GM23248 (cell line): ENCODE measurements around the gene SEMA4C. TPM values are rescaled to one million over a fixed set of nuclear protein-coding genes. Genes with fewer than 3 reads are reported as not detected.
A peak's percentile ranks its signal among the peaks of the same experiment; 100 is the strongest.

Experiments used
- DNase-seq: peaks from one replicate; pipeline ENCODE4 v3.0.0-alpha.2; 2015
- H2AFZ ChIP-seq: fragments of 200-600 bp; sonication (generic); 2 replicates; pipeline ENCODE4 v1.6.1; 2016; ENCODE audit warnings: antibody characterized with exemption
- H3F3A ChIP-seq: fragments of 200-600 bp; sonication (generic); 2 replicates; pipeline ENCODE4 v1.6.1; 2016; ENCODE audit warnings: mild to moderate bottlenecking, antibody characterized with exemption, mixed run types; ENCODE audit not compliant: insufficient read depth
- H3K27ac ChIP-seq: fragments of 200-600 bp; sonication (generic); 2 replicates; pipeline ENCODE4 v1.5.1; 2016; ENCODE audit warnings: mild to moderate bottlenecking
- H3K27me3 ChIP-seq: fragments of 200-600 bp; sonication (generic); replicated peaks from 2 replicates; pipeline ENCODE4 v1.6.1; 2016; ENCODE audit warnings: mild to moderate bottlenecking; ENCODE audit not compliant: insufficient read depth
- H3K36me3 ChIP-seq: fragments of 200-600 bp; sonication (generic); 2 replicates; pipeline ENCODE4 v1.6.1; 2016; ENCODE audit warnings: low read depth, mild to moderate bottlenecking
- H3K4me1 ChIP-seq: fragments of 200-600 bp; sonication (generic); 2 replicates; pipeline ENCODE4 v1.6.1; 2016; ENCODE audit warnings: mild to moderate bottlenecking; ENCODE audit not compliant: insufficient read depth
- H3K4me2 ChIP-seq: fragments of 200-600 bp; sonication (generic); one replicate; pipeline ENCODE4 v1.6.1; 2016; ENCODE audit warnings: mild to moderate bottlenecking; ENCODE audit not compliant: unreplicated experiment
- H3K4me3 ChIP-seq: fragments of 200-600 bp; sonication (generic); 2 replicates; pipeline ENCODE4 v1.5.1; 2016; ENCODE audit warnings: mild to moderate bottlenecking
- H3K79me2 ChIP-seq: fragments of 200-600 bp; sonication (generic); 2 replicates; pipeline ENCODE4 v1.6.1; 2016; ENCODE audit warnings: mild to moderate bottlenecking; ENCODE audit not compliant: insufficient read depth
- H3K9ac ChIP-seq: fragments of 200-600 bp; sonication (generic); 2 replicates; pipeline ENCODE4 v1.6.1; 2016; ENCODE audit warnings: mild to moderate bottlenecking
- H3K9me2 ChIP-seq: fragments of 200-600 bp; sonication (generic); 2 replicates; pipeline ENCODE4 v1.6.1; 2016; ENCODE audit warnings: mixed run types, mild to moderate bottlenecking, moderate library complexity; ENCODE audit not compliant: insufficient read depth
- H3K9me3 ChIP-seq: fragments of 200-600 bp; sonication (generic); one replicate; pipeline ENCODE4 v1.6.1; 2017; ENCODE audit warnings: low read depth
- H4K20me1 ChIP-seq: fragments of 200-600 bp; sonication (generic); 2 replicates; pipeline ENCODE4 v1.6.0; 2016; ENCODE audit not compliant: insufficient read depth
- EZH2 ChIP-seq: fragments of 200-600 bp; sonication (generic); IDR thresholded peaks from 2 replicates; pipeline ENCODE4 v1.6.1; 2018; ENCODE audit warnings: antibody characterized with exemption, mild to moderate bottlenecking; ENCODE audit not compliant: insufficient read depth, poor library complexity, severe bottlenecking
- EZH2phosphoT487 ChIP-seq: fragments of 200-600 bp; sonication (generic); IDR thresholded peaks from 2 replicates; pipeline ENCODE4 v1.6.1; 2018; ENCODE audit warnings: antibody characterized with exemption, moderate library complexity, mild to moderate bottlenecking, low read depth; ENCODE audit not compliant: insufficient read depth
- WGBS, 2 experiments: methylation state at CpG; one replicate each; pipeline ENCODE4 v1.1.6; 2015 to 2017; ENCODE audit warnings: low lambda C conversion rate in 2 of 2, low coverage in 1 of 2; ENCODE audit errors: missing lambda C conversion rate in 2 of 2; 5-methylcytosine and 5-hydroxymethylcytosine counted together
- in situ Hi-C: fragments of 300-500 bp; cut with MboI; formaldehyde crosslinking; loops from 2 replicates; pipeline ENCODE4 v1.15.0; 2020
- polyA plus RNA-seq: library from polyadenylated mRNA; unstranded; fragments of >200 nt; fragmentation: Nextera tagmentation; extraction: Ambion mirVana; gene quantifications from 2 replicates; pipeline ENCODE4 v1.2.1, GENCODE V29; 2016
- total RNA-seq: library from RNA; depleted of rRNA; stranded (reverse); fragments of >200 nt; shearing (Covaris generic); gene quantifications from 2 replicates; pipeline ENCODE4 v1.2.3, GENCODE V29; 2014

The SEMA4C gene
- total and polyA plus RNA-seq, 2 experiments from 2014 or later = 5.5 to 21.0 TPM

- H3K4me3 ChIP-seq = no peak overlapping the region
- WGBS, 2 experiments = 51 to 55% methylated on average over 11 of the region's 11 CpGs
- H3K79me2 ChIP-seq = no peaks in the 10 kb centered on the region
- no peaks in the 10 kb centered on the region for H3K27me3 ChIP-seq
- no peaks in the 10 kb centered on the region for H3K9me2 ChIP-seq
- no peaks in the 10 kb centered on the region for H4K20me1 ChIP-seq
- H3K4me2 ChIP-seq = no peak overlapping the region
- TF ChIP-seq EZH2 = no peak
- TF ChIP-seq EZH2phosphoT487 = no peak
- DNase-seq = peak; percentile 78
- no peak overlapping the region for H3K9ac ChIP-seq
- H3K9me3 ChIP-seq = no peaks in the 10 kb centered on the region
- H2AFZ ChIP-seq = no peak overlapping the region
- H3K36me3 ChIP-seq = no peaks in the 10 kb centered on the region
- H3K4me1 ChIP-seq = no peaks in the 10 kb centered on the region
- H3F3A ChIP-seq = 0 out of 2 replicates have a peak, but pooled peaks cover 4% of the 10 kb centered on the region
- no peak overlapping the region for H3K27ac ChIP-seq
- in situ Hi-C loops = no loop called here
Observed at GRCh38 chr2:96898641-96899412, 28.9 kb upstream of the SEMA4C start.

GRCh38 chr2:96898135-96898505 is 28.2 kb upstream of the SEMA4C start:
- TF ChIP-seq EZH2 = no peak
- TF ChIP-seq EZH2phosphoT487 = no peak
- H3K36me3 ChIP-seq = no peaks in the 10 kb centered on the region
- H3K27me3 ChIP-seq = no peaks in the 10 kb centered on the region
- no peak overlapping the region for H3K4me2 ChIP-seq
- no peaks in the 10 kb centered on the region for H4K20me1 ChIP-seq
- no peak overlapping the region for H3K27ac ChIP-seq
- no peaks in the 10 kb centered on the region for H3K9me3 ChIP-seq
- H3K79me2 ChIP-seq = no peaks in the 10 kb centered on the region
- H3F3A ChIP-seq = 0 out of 2 replicates have a peak, but pooled peaks cover 4% of the 10 kb centered on the region
- 89% methylated on average over 8 of the region's 8 CpGs for WGBS, 2 experiments
- no peaks in the 10 kb centered on the region for H3K4me1 ChIP-seq
- H3K4me3 ChIP-seq = no peak overlapping the region
- H3K9ac ChIP-seq = no peak overlapping the region
- H2AFZ ChIP-seq = no peak overlapping the region
- DNase-seq = no peak
- H3K9me2 ChIP-seq = no peaks in the 10 kb centered on the region
- in situ Hi-C loops = no loop called here

DNA sequence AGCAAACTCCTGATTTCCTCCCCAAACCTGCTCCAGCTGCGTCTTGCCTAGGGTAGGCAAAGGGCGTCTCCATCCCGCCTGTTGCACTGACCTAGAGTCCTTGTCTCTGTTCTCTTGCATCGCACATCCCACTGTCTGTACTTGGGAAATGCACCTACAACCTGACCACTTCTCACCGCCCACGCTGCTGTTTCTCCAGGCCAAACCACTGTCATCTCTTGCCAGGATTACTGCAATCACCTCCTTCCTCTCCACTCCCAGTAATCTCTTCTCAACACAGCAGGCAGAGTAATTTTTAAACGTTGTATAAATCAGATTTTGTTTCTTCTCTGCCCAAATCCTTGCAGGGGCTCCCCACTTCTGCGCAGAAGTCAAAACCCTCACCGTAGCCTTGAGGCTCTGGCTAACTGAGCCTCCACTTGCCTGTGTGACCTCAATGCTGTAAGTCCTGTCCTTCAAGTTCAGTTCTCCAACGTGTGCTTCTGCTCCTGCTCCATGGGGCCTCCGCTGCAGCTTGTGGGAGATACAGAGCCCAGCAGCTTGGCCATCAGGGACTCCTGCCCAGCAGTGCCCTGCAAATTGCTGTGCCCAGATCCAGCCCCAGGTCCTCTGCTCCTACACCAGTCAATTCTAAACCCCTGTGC is 27.7 kb upstream of the SEMA4C start:
- Histone ChIP-seq H3K27ac (no peak overlapping the region), H3K4me3 (no peak overlapping the region), H3K9me2 (no peaks in the 10 kb centered on the region), H3K79me2 (no peaks in the 10 kb centered on the region), H3K9ac (no peak overlapping the region), H3K4me2 (no peak overlapping the region), H3K9me3 (no peaks in the 10 kb centered on the region), H3K4me1 (no peaks in the 10 kb centered on the region), H3K36me3 (no peaks in the 10 kb centered on the region), H2AFZ (no peak overlapping the region), H3F3A (0 out of 2 replicates have a peak, but pooled peaks cover 4% of the 10 kb centered on the region), H4K20me1 (no peaks in the 10 kb centered on the region), H3K27me3 (no peaks in the 10 kb centered on the region)
- in situ Hi-C loops = no loop called here
- peak; percentile 44 for DNase-seq
- TF ChIP-seq EZH2phosphoT487 = no peak
- no peak for TF ChIP-seq EZH2
- WGBS, 2 experiments = 67 to 73% methylated on average over 11 of the region's 11 CpGs

DNA sequence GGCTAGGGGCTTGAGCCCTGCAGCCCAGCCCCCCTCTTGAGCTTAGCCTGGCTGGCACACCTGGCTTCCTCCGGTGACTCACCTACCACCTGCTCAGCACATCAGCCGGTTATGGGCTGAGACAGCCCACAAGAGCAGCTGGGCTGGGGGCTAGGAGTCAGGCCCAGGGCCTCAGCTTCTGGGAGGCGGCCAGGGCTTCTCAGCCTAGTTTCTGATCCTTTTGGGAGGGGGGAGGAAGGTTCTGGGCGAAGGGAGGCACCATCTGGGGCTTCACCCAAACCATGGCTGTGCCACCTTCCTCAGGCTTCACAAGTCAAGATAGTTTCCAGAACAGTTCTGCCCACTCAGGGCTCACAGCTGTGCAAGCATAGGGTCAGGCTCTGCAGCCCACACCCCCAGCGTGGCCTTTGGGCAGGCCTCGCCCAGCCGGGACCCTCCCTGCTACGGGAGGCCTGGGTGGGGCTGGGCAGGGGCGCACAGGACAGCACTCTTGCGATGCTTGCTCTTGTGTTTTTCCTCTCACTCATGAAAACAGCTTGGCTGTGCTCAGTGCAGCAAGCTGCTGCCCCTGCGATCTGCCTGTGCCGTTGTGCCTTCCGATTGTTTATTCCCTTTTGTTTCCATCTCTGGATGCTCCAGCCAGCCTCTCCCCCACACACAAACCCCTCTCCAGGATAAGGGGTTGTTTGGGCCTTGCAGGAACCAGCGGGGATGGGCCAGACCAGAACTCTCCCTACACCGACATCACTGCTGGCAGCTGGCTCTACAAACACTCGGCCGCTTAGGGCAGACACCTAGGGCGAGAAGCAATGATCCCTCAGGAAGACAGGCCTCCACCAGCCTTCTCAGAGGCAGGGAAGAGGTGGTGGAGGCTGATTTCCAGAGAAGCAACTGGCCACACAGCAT is 26.1 kb upstream of the SEMA4C start:
- Histone ChIP-seq H4K20me1 (no peaks in the 10 kb centered on the region), H3K9ac (no peak overlapping the region), H3K79me2 (no peaks in the 10 kb centered on the region), H3F3A (0 out of 2 replicates have a peak, but pooled peaks cover 4% of the 10 kb centered on the region), H3K4me1 (no peaks in the 10 kb centered on the region), H3K36me3 (no peaks in the 10 kb centered on the region), H3K9me2 (no peaks in the 10 kb centered on the region), H3K27ac (no peak overlapping the region), H2AFZ (no peak overlapping the region), H3K27me3 (no peaks in the 10 kb centered on the region), H3K4me3 (no peak overlapping the region), H3K9me3 (no peaks in the 10 kb centered on the region), H3K4me2 (no peak overlapping the region)
- DNase-seq = no peak
- in situ Hi-C loops = no loop called here
- TF ChIP-seq EZH2 (no peak), EZH2phosphoT487 (no peak)
- 55 to 62% methylated on average over 17 to 18 of the region's 18 CpGs for WGBS, 2 experiments
